Mesendoderm (in vitro differentiated cells): ENCODE results near the gene PTPN22.

Source experiments
- DNase-seq: peaks from one replicate; pipeline ENCODE4 v3.0.0; 2013
- H2AK5ac ChIP-seq: 2 replicates; pipeline ENCODE4 v1.6.1; 2013; ENCODE audit warnings: low read length, inconsistent platforms
- H2BK120ac ChIP-seq: 2 replicates; pipeline ENCODE4 v1.6.1; 2013; ENCODE audit warnings: low read depth, mild to moderate bottlenecking, low read length, moderate library complexity, mixed read lengths
- H2BK15ac ChIP-seq: replicated peaks from 2 replicates; pipeline ENCODE4 v1.6.1; 2013; ENCODE audit warnings: low read depth, mild to moderate bottlenecking, moderate library complexity
- H2BK5ac ChIP-seq: 2 replicates; pipeline ENCODE4 v1.6.1; 2013; ENCODE audit warnings: low read length, inconsistent platforms
- H3K18ac ChIP-seq: 2 replicates; pipeline ENCODE4 v1.6.1; 2013; ENCODE audit warnings: mild to moderate bottlenecking, low read length, mixed read lengths
- H3K23ac ChIP-seq: one replicate; pipeline ENCODE4 v1.6.1; 2013; ENCODE audit warnings: low read length
- H3K27ac ChIP-seq: 2 replicates; pipeline ENCODE4 v1.5.1; 2013; ENCODE audit warnings: low read depth, mild to moderate bottlenecking, inconsistent platforms, low read length, moderate library complexity
- H3K27me3 ChIP-seq: 2 replicates; pipeline ENCODE4 v1.6.1; 2013; ENCODE audit warnings: low read length, control low read depth, mild to moderate bottlenecking, inconsistent platforms; ENCODE audit not compliant: insufficient read depth, poor library complexity
- H3K36me3 ChIP-seq: 2 replicates; pipeline ENCODE4 v1.6.1; 2013; ENCODE audit warnings: low read length, inconsistent platforms; ENCODE audit not compliant: control insufficient read depth, insufficient read depth
- H3K4ac ChIP-seq: one replicate; pipeline ENCODE4 v1.6.1; 2013; ENCODE audit warnings: low read depth, mild to moderate bottlenecking, low read length, moderate library complexity
- H3K4me1 ChIP-seq: 2 replicates; pipeline ENCODE4 v1.6.1; 2013; ENCODE audit warnings: low read depth, low read length, inconsistent platforms; ENCODE audit not compliant: control insufficient read depth
- H3K4me2 ChIP-seq: 2 replicates; pipeline ENCODE4 v1.6.1; 2013; ENCODE audit warnings: low read length
- H3K4me3 ChIP-seq: 2 replicates; pipeline ENCODE4 v1.5.1; 2013; ENCODE audit warnings: mild to moderate bottlenecking, low read length
- H3K56ac ChIP-seq: one replicate; pipeline ENCODE4 v1.6.1; 2013; ENCODE audit warnings: low read length
- H3K79me1 ChIP-seq: 2 replicates; pipeline ENCODE4 v1.6.1; 2013; ENCODE audit warnings: low read length, inconsistent platforms
- H3K79me2 ChIP-seq: 2 replicates; pipeline ENCODE4 v1.6.1; 2013; ENCODE audit warnings: mild to moderate bottlenecking, low read length; ENCODE audit not compliant: control insufficient read depth, insufficient read depth
- H3K9ac ChIP-seq: 2 replicates; pipeline ENCODE4 v1.6.1; 2013; ENCODE audit warnings: low read length, inconsistent platforms
- H4K5ac ChIP-seq: one replicate; pipeline ENCODE4 v1.6.1; 2013; ENCODE audit warnings: low read length
- H4K8ac ChIP-seq: one replicate; pipeline ENCODE4 v1.6.1; 2013; ENCODE audit warnings: low read depth, mild to moderate bottlenecking, control low read depth, low read length, moderate library complexity
- WGBS: extraction: QIAGEN DNeasy Blood & Tissue Kit; methylation state at CpG from one replicate; pipeline ENCODE4 v1.1.7; 2013; ENCODE audit warnings: low lambda C conversion rate, missing lambda C conversion rate; ENCODE audit not compliant: insufficient coverage; ENCODE audit errors: extremely low coverage; 5-methylcytosine and 5-hydroxymethylcytosine counted together

PTPN22 gene

DNA sequence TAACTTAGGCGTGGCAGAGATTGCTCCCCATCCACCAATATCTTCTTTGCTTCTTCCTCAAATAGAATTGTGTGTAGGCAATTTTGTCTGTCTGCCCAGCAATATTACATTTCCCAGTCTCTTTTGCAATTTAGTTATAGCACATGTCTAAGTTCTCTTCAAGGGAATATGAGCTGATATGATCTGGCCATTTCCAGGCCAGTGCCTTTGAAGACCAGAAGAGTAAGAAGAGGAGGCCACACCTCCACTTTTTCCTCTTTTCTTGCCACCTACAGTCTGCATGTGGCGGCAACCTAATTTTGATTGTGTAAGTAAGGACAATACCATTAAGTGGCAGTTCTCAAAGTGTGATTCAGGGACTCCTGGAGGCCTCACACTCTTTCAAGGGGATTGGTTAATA is 52.9 kb downstream of the PTPN22 start:
- no peak overlapping the region for H3K18ac ChIP-seq
- H2BK120ac ChIP-seq = no peak overlapping the region
- H3K36me3 ChIP-seq = no peaks in the 10 kb centered on the region
- H3K27ac ChIP-seq = no peak overlapping the region
- H3K4me2 ChIP-seq = no peak overlapping the region
- no peak overlapping the region for H4K8ac ChIP-seq
- no peak overlapping the region for H4K5ac ChIP-seq
- H3K56ac ChIP-seq = no peak overlapping the region
- H2BK15ac ChIP-seq = no peak overlapping the region
- no CpG with 5 or more reads among the region's 2 CpGs for whole genome bisulfite sequencing
- peak; percentile 22 for DNase-seq
- no peaks in the 10 kb centered on the region for H3K79me2 ChIP-seq
- no peak overlapping the region for H2BK5ac ChIP-seq
- no peak overlapping the region for H3K23ac ChIP-seq
- no peak overlapping the region for H3K9ac ChIP-seq
- H3K4me1 ChIP-seq = no peaks in the 10 kb centered on the region
- no peak overlapping the region for H2AK5ac ChIP-seq
- no peaks in the 10 kb centered on the region for H3K27me3 ChIP-seq
- H3K4ac ChIP-seq = no peak overlapping the region
- no peak overlapping the region for H3K4me3 ChIP-seq
- H3K79me1 ChIP-seq = no peaks in the 10 kb centered on the region

DNA sequence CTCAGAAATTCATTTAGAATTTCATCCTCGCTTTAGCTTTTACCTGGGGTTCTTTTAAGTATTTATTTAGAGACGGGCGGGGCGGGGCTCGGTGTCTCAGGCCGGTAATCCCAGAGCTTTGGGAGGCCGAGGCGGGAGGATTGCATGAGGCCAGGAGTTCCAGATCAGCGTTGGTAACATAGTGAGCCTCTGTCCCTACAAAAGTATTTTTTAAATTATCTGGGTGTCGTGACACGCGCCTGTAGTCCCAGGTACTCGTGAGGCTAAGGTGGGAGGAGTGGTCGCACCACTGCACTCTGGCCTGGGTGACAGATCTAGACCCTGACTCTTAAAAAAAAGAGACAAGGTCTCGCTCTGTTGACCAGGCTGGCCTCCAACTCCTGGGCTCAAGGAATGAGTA is 58.3 kb downstream of the PTPN22 start:
- H3K27me3 ChIP-seq = no peaks in the 10 kb centered on the region
- peaks cover 26% of the 10 kb centered on the region for H3K79me2 ChIP-seq
- H3K9ac ChIP-seq = no peak overlapping the region
- no CpG with 5 or more reads among the region's 15 CpGs for WGBS
- H2AK5ac ChIP-seq = no peak overlapping the region
- H3K18ac ChIP-seq = no peak overlapping the region
- no peak overlapping the region for H3K27ac ChIP-seq
- H3K56ac ChIP-seq = no peak overlapping the region
- peaks cover 7% of the 10 kb centered on the region for H3K79me1 ChIP-seq
- H3K4me3 ChIP-seq = no peak overlapping the region
- no peak overlapping the region for H3K4ac ChIP-seq
- H2BK15ac ChIP-seq = no peak overlapping the region
- H4K8ac ChIP-seq = no peak overlapping the region
- peaks cover 2% of the 10 kb centered on the region for H3K4me1 ChIP-seq
- H3K23ac ChIP-seq = no peak overlapping the region
- no peak for DNase-seq
- no peak overlapping the region for H3K4me2 ChIP-seq
- H4K5ac ChIP-seq = no peak overlapping the region
- no peaks in the 10 kb centered on the region for H3K36me3 ChIP-seq
- no peak overlapping the region for H2BK5ac ChIP-seq
- no peak overlapping the region for H2BK120ac ChIP-seq

DNA sequence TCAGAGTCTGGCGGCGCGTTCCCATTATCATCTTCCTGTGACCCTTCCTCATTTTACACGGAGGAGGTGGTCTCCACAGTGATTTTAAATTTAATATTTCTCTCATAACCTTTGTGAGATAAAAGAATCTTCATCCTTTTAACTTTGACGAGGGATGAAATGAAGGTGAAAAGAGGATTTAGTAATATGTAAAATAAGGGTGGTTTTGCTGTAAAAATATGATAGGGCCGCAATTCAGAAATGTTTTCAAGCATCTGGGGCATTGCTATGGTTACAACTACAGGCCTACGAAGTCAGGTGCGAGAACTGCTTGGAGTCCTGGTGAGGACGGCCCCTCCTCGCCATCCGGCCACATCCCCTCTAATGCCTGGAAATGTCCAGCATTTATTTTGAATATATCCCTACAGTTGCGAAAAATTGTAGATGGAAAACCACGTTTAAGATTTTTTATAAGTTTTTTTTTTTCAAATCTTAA is 58.8 kb downstream of the PTPN22 start:
- 100% methylated on average over 1 of the region's 13 CpGs for whole genome bisulfite sequencing
- no peak overlapping the region for H3K4me3 ChIP-seq
- H2BK120ac ChIP-seq = no peak overlapping the region
- peak; percentile 63 for DNase-seq
- no peak overlapping the region for H2AK5ac ChIP-seq
- H3K4me1 ChIP-seq = peaks cover 2% of the 10 kb centered on the region
- no peak overlapping the region for H4K8ac ChIP-seq
- no peak overlapping the region for H3K18ac ChIP-seq
- peak overlapping the region; percentile 69 for H3K56ac ChIP-seq
- H2BK15ac ChIP-seq = no peak overlapping the region
- no peak overlapping the region for H4K5ac ChIP-seq
- H3K4me2 ChIP-seq = peak overlapping the region; percentile 7
- no peaks in the 10 kb centered on the region for H3K27me3 ChIP-seq
- H3K4ac ChIP-seq = no peak overlapping the region
- H3K36me3 ChIP-seq = no peaks in the 10 kb centered on the region
- H3K79me2 ChIP-seq = peaks cover 29% of the 10 kb centered on the region
- H3K27ac ChIP-seq = no peak overlapping the region
- H3K9ac ChIP-seq = peak overlapping the region; percentile 35
- peaks cover 7% of the 10 kb centered on the region for H3K79me1 ChIP-seq
- no peak overlapping the region for H2BK5ac ChIP-seq
- H3K23ac ChIP-seq = no peak overlapping the region

- Histone ChIP-seq H3K4me1 (peaks cover 2% of the 10 kb centered on the region), H3K4me2 (peak within 1 kb of the TSS; percentile 82), H3K36me3 (no peaks in the 10 kb centered on the region), H3K27ac (peak within 1 kb of the TSS; percentile 69), H3K18ac (peak within 1 kb of the TSS; percentile 4), H2BK5ac (no peak within 1 kb of the TSS), H3K79me2 (peaks cover 32% of the 10 kb centered on the region), H4K8ac (peak within 1 kb of the TSS; percentile 60), H2BK15ac (no peak within 1 kb of the TSS), H3K4me3 (peak within 1 kb of the TSS; percentile 90), H3K56ac (peak within 1 kb of the TSS; percentile 97), H2BK120ac (no peak within 1 kb of the TSS), H3K23ac (no peak within 1 kb of the TSS), H3K27me3 (no peaks in the 10 kb centered on the region), H3K79me1 (peaks cover 7% of the 10 kb centered on the region), H4K5ac (no peak within 1 kb of the TSS), H3K9ac (peak within 1 kb of the TSS; percentile 94), H2AK5ac (no peak within 1 kb of the TSS), H3K4ac (no peak within 1 kb of the TSS)
- peak; percentile 100 for DNase-seq
- no CpG with 5 or more reads among the region's 82 CpGs for WGBS
Measured at GRCh38 chr1:113811888-113812660, 59.4 kb downstream of the PTPN22 start, which contains the start of gene RSBN1. Gene RSBN1, minus strand, starts transcription at chr1:113812476. Its CDS starts 64 bp downstream, at chr1:113812412.

DNA sequence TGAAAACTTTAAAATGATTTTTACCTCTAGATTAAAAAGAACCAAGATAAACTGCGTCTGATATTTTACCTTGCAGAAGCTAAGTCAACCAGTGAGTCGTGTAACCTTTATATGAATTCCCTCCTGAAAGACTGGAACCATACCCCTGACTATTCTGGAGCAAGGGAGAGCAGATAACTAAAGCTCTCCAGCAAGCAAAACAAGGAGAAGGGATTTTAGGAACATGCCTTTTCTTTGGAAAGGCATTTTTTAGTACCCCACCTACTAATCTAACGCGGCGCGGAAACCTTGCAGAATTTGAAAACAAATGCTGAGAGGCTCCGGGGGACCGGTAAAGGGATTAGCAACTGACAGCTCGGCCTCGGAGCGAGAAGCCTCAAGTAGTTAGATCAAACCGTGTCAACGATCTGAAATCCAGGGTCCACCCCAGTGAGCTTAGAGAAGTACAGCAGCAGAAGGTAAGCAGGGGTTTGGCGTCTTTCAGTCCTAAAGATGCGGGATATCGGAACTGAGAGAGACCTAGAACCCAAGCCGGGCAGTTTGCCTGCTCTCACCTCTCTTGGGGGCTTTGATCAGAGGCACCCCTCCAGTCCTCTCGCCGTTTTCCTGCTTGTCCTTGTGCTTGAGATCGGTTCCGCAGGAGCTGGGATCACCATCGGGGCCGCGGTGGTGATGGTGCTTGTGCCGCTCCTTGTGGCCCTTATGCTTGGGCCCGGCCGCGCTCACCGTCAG is 60.2 kb downstream of the PTPN22 start:
- H3K27ac ChIP-seq = peak overlapping the region; percentile 69
- peaks cover 2% of the 10 kb centered on the region for H3K4me1 ChIP-seq
- H4K8ac ChIP-seq = no peak overlapping the region
- H3K18ac ChIP-seq = no peak overlapping the region
- no peak overlapping the region for H4K5ac ChIP-seq
- peaks cover 7% of the 10 kb centered on the region for H3K79me1 ChIP-seq
- no peaks in the 10 kb centered on the region for H3K27me3 ChIP-seq
- H2BK15ac ChIP-seq = no peak overlapping the region
- peak overlapping the region; percentile 97 for H3K56ac ChIP-seq
- DNase-seq = peak; percentile 82
- WGBS = no CpG with 5 or more reads among the region's 29 CpGs
- peak overlapping the region; percentile 94 for H3K9ac ChIP-seq
- H3K79me2 ChIP-seq = peaks cover 37% of the 10 kb centered on the region
- H2AK5ac ChIP-seq = no peak overlapping the region
- H2BK120ac ChIP-seq = no peak overlapping the region
- no peak overlapping the region for H2BK5ac ChIP-seq
- H3K23ac ChIP-seq = no peak overlapping the region
- no peaks in the 10 kb centered on the region for H3K36me3 ChIP-seq
- H3K4me3 ChIP-seq = peak overlapping the region; percentile 90
- no peak overlapping the region for H3K4ac ChIP-seq
- H3K4me2 ChIP-seq = peak overlapping the region; percentile 82
